GM12878 (cell line): Measurements from ENCODE around the gene ADAMTS6. TPM values are rescaled to one million over a fixed set of nuclear protein-coding genes. Genes with fewer than 3 reads are reported as not detected.

Experiments
- ATAC-seq: fragments of 200-7000 bp; cut with Tn5 transposase; 3 replicates; pipeline ENCODE4 v1.9.1; 2020; ENCODE audit warnings: mild to moderate bottlenecking, moderate library complexity
- BruUV-seq: library from RNA; stranded (reverse); fragments of 400-500 nt; replicated peaks from 2 replicates; lab custom pipeline; 2021; lab: Mats Ljungman, UMichigan
- CTCF ChIA-PET: fragments of 300-600 bp; sonication (Branson Sonifier 250); formaldehyde crosslinking; extraction: SDS; loops from one replicate; lab custom pipeline; 2021; ENCODE audit warnings: inconsistent platforms; lab: Yijun Ruan, JAX
- POLR2A ChIA-PET: fragments of 350-600 bp; formaldehyde crosslinking; extraction: SDS; loops from one replicate; lab custom pipeline; 2021; ENCODE audit warnings: inconsistent platforms; lab: Charles Lee
- RAD21 ChIA-PET: fragments of 300-600 bp; sonication (Branson Sonifier 250); formaldehyde crosslinking; loops from one replicate; lab custom pipeline; 2023; ENCODE audit warnings: antibody characterized with exemption; ENCODE audit not compliant: unreplicated experiment; lab: Charles Lee
- SMC1A ChIA-PET: fragments of 300-600 bp; sonication (Branson Sonifier 250); formaldehyde crosslinking; loops from one replicate; lab custom pipeline; 2023; ENCODE audit not compliant: unreplicated experiment, uncharacterized antibody; lab: Charles Lee
- DNase-seq: peaks from one replicate; pipeline ENCODE4 v3.0.0-alpha.2; 2011; ENCODE audit warnings: low read depth, low spot score
- FAIRE-seq: peaks from 3 replicates; lab custom pipeline; 2011; peaks lifted over from hg19 to GRCh38; lab: Jason Lieb, UNC
- H2AFZ ChIP-seq: 2 replicates; pipeline ENCODE4 v1.6.0; 2011; ENCODE audit warnings: low read depth, low read length, control low read depth; ENCODE audit not compliant: control insufficient read depth
- H3K27ac ChIP-seq: 2 replicates; pipeline ENCODE4 v1.5.1; 2011; ENCODE audit warnings: control low read depth; ENCODE audit not compliant: control insufficient read depth, insufficient read depth
- H3K27me3 ChIP-seq, 2 experiments: replicated peaks in 1 of 2; 2 replicates each; pipeline versions ENCODE4 v1.6.0 to v1.6.1; 2011; ENCODE audit warnings: low read length in 1 of 2; ENCODE audit not compliant: control insufficient read depth in 2 of 2, insufficient read depth in 2 of 2
- H3K36me3 ChIP-seq, 2 experiments: 2 replicates each; pipeline ENCODE4 v1.5.1; 2011; ENCODE audit warnings: low read length in 1 of 2; ENCODE audit not compliant: control insufficient read depth in 2 of 2, insufficient read depth in 2 of 2
- H3K4me1 ChIP-seq: 2 replicates; pipeline ENCODE4 v1.6.1; 2011; ENCODE audit warnings: mild to moderate bottlenecking, low read length, moderate library complexity, mixed read lengths; ENCODE audit not compliant: control insufficient read depth, insufficient read depth
- H3K4me2 ChIP-seq: 2 replicates; pipeline ENCODE4 v1.6.0; 2011; ENCODE audit warnings: control low read depth; ENCODE audit not compliant: control insufficient read depth, insufficient read depth
- H3K4me3 ChIP-seq: fragments of 200-600 bp; sonication (generic); 2 replicates; pipeline ENCODE4 v1.5.1; 2016
- H3K79me2 ChIP-seq: 2 replicates; pipeline ENCODE4 v1.6.0; 2011; ENCODE audit warnings: low read length; ENCODE audit not compliant: control insufficient read depth, insufficient read depth
- H3K9ac ChIP-seq: 2 replicates; pipeline ENCODE4 v1.8.0; 2011; ENCODE audit warnings: low read length, control low read depth, mixed read lengths; ENCODE audit not compliant: control insufficient read depth, insufficient read depth
- H3K9me3 ChIP-seq: replicated peaks from 3 replicates; pipeline ENCODE4 v1.5.1; 2011; ENCODE audit warnings: mild to moderate bottlenecking, low read length; ENCODE audit not compliant: control insufficient read depth, insufficient read depth
- H4K20me1 ChIP-seq: 2 replicates; pipeline ENCODE4 v1.6.0; 2011; ENCODE audit not compliant: control insufficient read depth, insufficient read depth
- BMI1 ChIP-seq: fragments of 450-650 bp; IDR thresholded peaks from 2 replicates; pipeline ENCODE4 v1.6.1; 2016; ENCODE audit warnings: mild to moderate bottlenecking, moderate library complexity, borderline replicate concordance
- CBFB ChIP-seq: IDR thresholded peaks from 2 replicates; pipeline ENCODE4 v1.6.1; 2016; ENCODE audit warnings: antibody characterized with exemption, low read depth
- DPF2 ChIP-seq: fragments of 450-650 bp; IDR thresholded peaks from 2 replicates; pipeline ENCODE4 v1.6.1; 2017; ENCODE audit warnings: mild to moderate bottlenecking
- ESRRA ChIP-seq: IDR thresholded peaks from 2 replicates; pipeline ENCODE4 v1.6.1; 2012; ENCODE audit warnings: mild to moderate bottlenecking, low read length, improper control_type of control experiment
- IKZF1 ChIP-seq: fragments of 450-650 bp; conservative IDR thresholded peaks from 2 replicates; pipeline ENCODE4 v1.6.1; 2017; ENCODE audit warnings: antibody characterized with exemption, mild to moderate bottlenecking
- NFXL1 ChIP-seq: fragments of 450-650 bp; IDR thresholded peaks from 2 replicates; pipeline ENCODE4 v1.6.1; 2017; ENCODE audit warnings: antibody characterized with exemption, mild to moderate bottlenecking, borderline replicate concordance
- SIN3A ChIP-seq: IDR thresholded peaks from 2 replicates; pipeline ENCODE4 v1.6.1; 2012; ENCODE audit warnings: low read depth, low read length, improper control_type of control experiment
- SRF ChIP-seq, 2 experiments: IDR thresholded peaks; 2 replicates each; pipeline ENCODE4 v1.6.1; 2011; ENCODE audit warnings: low read depth in 2 of 2, low read length in 2 of 2, mild to moderate bottlenecking in 1 of 2, moderate library complexity in 1 of 2
- TCF12 ChIP-seq: IDR thresholded peaks from 2 replicates; pipeline ENCODE4 v1.6.1; 2011; ENCODE audit warnings: low read depth, mild to moderate bottlenecking, low read length
- YY1 ChIP-seq: IDR thresholded peaks from 2 replicates; pipeline ENCODE4 v1.6.1; 2011; ENCODE audit warnings: low read depth, mild to moderate bottlenecking, low read length
- WGBS: methylation state at CpG from one replicate; pipeline ENCODE4 v1.1.6; 2016; ENCODE audit warnings: low lambda C conversion rate; ENCODE audit not compliant: insufficient replicate concordance, insufficient coverage; ENCODE audit errors: missing lambda C conversion rate; 5-methylcytosine and 5-hydroxymethylcytosine counted together
- in situ Hi-C: fragments of 300-500 bp; cut with MboI; formaldehyde crosslinking; loops from 9 replicates; pipeline ENCODE4 v1.14.3; 2018; ENCODE audit warnings: mixed read lengths
- intact Hi-C: fragments of 100-400 bp; cut with micrococcal nuclease; formaldehyde crosslinking; loops from one replicate; pipeline ENCODE4 v1.14.2; 2022; ENCODE audit not compliant: unreplicated experiment
- polyA plus RNA-seq, 11 experiments: library from polyadenylated mRNA; depleted of rRNA in 4 of 11; unstranded in 6 of 11; stranded (reverse) in 5 of 11; fragments of >200 nt; fragmentation: Nextera tagmentation in 4 of 11; fragmentation: Illumina TruSeq in 1 of 11; extraction: Ambion mirVana in 4 of 11; extraction: Trizol in 1 of 11; gene quantifications; 1 replicate in 1 of 11; 2 replicates in 10 of 11; pipeline versions ENCODE4 v1.2.1 to v1.2.3, GENCODE V29; 2011 to 2016; ENCODE audit warnings: inconsistent platforms in 2 of 11, missing spikeins in 2 of 11, low read depth in 1 of 11
- total RNA-seq, 4 experiments: library from RNA; depleted of rRNA in 3 of 4; stranded (reverse); fragments of >200 nt in 3 of 4; fragmentation: Illumina TruSeq in 1 of 4; extraction: Trizol in 1 of 4; gene quantifications; 2 replicates each; pipeline versions ENCODE4 v1.2.1 to v1.2.3, GENCODE V29; 2013 to 2021
- TF ChIP-seq, protein P1 (sequence below): fragments of 450-650 bp; IDR thresholded peaks from 2 replicates; pipeline ENCODE4 v1.6.1; 2017; ENCODE audit warnings: borderline replicate concordance
- TF ChIP-seq, protein P2 (sequence below): IDR thresholded peaks from 2 replicates; pipeline ENCODE4 v1.6.1; 2011; ENCODE audit warnings: low read depth, low read length, improper control_type of control experiment, borderline replicate concordance

Gene ADAMTS6
- total and polyA plus RNA-seq, 10 of the 15 experiments (the other 5 are each of a cell fraction or from before 2014, with no cell fraction given) = 1.1 to 12.3 (median 6.5) TPM

GRCh38 chr5:65329266-65329665 lies 152.5 kb downstream of the ADAMTS6 start:
- no peak overlapping the region for H3K9ac ChIP-seq
- WGBS = 50% methylated on average over 2 of the region's 2 CpGs
- H3K27ac ChIP-seq = no peak overlapping the region
- no peak overlapping the region for H3K4me3 ChIP-seq
- BruUV-seq = no TSS peak
- CTCF ChIA-PET = no interaction called here
- SMC1A ChIA-PET = interaction anchor here (1.0 kb wide), 1 partner anchor 15 kb away, joined by 3 read pairs; no protein-coding TSS in a partner anchor
- no peak overlapping the region for H2AFZ ChIP-seq
- intact Hi-C loops (no loop called here), in situ Hi-C loops (no loop called here)
- H3K9me3 ChIP-seq = no peaks in the 10 kb centered on the region
- POLR2A ChIA-PET = no interaction called here
- TF ChIP-seq BMI1 = no peak
- TF ChIP-seq IKZF1 = no peak
- no peak for TF ChIP-seq SIN3A
- no peak for TF ChIP-seq YY1
- no peak overlapping the region for H3K4me2 ChIP-seq
- FAIRE-seq (no peak), DNase-seq (no peak), ATAC-seq (no peak)
- H3K36me3 ChIP-seq = no peaks in the 10 kb centered on the region
- RAD21 ChIA-PET = no interaction called here
- no peaks in the 10 kb centered on the region for H3K4me1 ChIP-seq
- H3K79me2 ChIP-seq = no peaks in the 10 kb centered on the region
- H3K27me3 ChIP-seq = no peaks in the 10 kb centered on the region
- H4K20me1 ChIP-seq = no peaks in the 10 kb centered on the region

DNA sequence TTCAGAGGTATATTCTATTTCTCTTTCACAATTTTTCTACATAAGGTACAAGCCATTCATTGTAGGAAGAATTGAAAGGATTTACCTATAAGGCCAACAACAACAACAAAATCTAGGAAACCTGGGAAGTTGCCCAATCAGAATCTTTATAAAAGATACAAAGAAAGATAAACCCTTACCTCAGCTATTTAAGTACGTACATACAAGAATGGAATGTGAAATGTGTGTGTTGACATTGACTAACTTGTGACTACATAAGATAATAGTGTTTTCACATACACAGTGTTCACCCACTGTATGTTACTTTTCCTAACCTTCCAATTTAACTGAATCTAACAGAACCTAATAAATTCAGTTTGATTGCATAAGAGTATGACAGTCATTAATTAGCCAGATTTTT lies 154.1 kb downstream of the ADAMTS6 start:
- no peaks in the 10 kb centered on the region for H3K79me2 ChIP-seq
- DNase-seq = no peak
- TF ChIP-seq NFXL1 = no peak
- no peak for TF ChIP-seq TCF12
- TF ChIP-seq SRF (IDR thresholded peaks at IDR 0.05; ENCODE audit: low read depth in 2 of 2, low read length in 2 of 2) = no peak
- TF ChIP-seq, protein P1, sequence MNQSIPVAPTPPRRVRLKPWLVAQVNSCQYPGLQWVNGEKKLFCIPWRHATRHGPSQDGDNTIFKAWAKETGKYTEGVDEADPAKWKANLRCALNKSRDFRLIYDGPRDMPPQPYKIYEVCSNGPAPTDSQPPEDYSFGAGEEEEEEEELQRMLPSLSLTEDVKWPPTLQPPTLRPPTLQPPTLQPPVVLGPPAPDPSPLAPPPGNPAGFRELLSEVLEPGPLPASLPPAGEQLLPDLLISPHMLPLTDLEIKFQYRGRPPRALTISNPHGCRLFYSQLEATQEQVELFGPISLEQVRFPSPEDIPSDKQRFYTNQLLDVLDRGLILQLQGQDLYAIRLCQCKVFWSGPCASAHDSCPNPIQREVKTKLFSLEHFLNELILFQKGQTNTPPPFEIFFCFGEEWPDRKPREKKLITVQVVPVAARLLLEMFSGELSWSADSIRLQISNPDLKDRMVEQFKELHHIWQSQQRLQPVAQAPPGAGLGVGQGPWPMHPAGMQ = no peak
- no peak for TF ChIP-seq DPF2
- no peak for TF ChIP-seq ESRRA
- no peak for TF ChIP-seq CBFB
- TF ChIP-seq, protein P2, sequence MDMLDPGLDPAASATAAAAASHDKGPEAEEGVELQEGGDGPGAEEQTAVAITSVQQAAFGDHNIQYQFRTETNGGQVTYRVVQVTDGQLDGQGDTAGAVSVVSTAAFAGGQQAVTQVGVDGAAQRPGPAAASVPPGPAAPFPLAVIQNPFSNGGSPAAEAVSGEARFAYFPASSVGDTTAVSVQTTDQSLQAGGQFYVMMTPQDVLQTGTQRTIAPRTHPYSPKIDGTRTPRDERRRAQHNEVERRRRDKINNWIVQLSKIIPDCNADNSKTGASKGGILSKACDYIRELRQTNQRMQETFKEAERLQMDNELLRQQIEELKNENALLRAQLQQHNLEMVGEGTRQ = no peak
- H4K20me1 ChIP-seq = no peaks in the 10 kb centered on the region
- WGBS = 97% methylated on average over 1 of the region's 1 CpG
- no peak overlapping the region for H3K27ac ChIP-seq
- in situ Hi-C loops = no loop called here
- no peak for ATAC-seq
- H3K4me2 ChIP-seq = no peak overlapping the region
- ChIA-PET SMC1A (no interaction called here), POLR2A (no interaction called here), CTCF (interaction anchor here (1.2 kb wide), 1 partner anchor 155 kb away, joined by 4 read pairs; no protein-coding TSS in a partner anchor), RAD21 (interaction anchor here (1.2 kb wide), 1 partner anchor 155 kb away, joined by 4 read pairs; no protein-coding TSS in a partner anchor)
- H2AFZ ChIP-seq = no peak overlapping the region
- H3K9ac ChIP-seq = no peak overlapping the region
- no peaks in the 10 kb centered on the region for H3K36me3 ChIP-seq
- H3K4me1 ChIP-seq = no peaks in the 10 kb centered on the region
- intact Hi-C loops = no loop called here
- no TSS peak for BruUV-seq
- no peaks in the 10 kb centered on the region for H3K27me3 ChIP-seq
- H3K9me3 ChIP-seq = no peaks in the 10 kb centered on the region
- no peak for FAIRE-seq
- no peak overlapping the region for H3K4me3 ChIP-seq
